ENCODE results near the gene LMTK3.
A peak's percentile ranks its signal among the peaks of the same experiment; 100 is the strongest.

The LMTK3 gene

DNA sequence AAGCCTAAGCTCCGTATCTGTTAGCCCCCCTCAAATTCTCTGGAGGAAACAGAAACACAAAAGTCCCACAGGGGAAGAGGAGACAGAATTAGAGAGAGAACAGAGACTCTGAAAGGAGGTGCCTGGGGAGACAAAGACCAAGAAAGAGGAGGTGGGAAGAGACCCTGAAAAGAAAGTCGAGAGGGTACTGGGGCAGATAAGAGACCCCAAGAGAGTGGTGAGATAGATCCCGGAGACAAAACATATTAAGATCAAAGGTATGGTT is 66.8 kb downstream of the LMTK3 start:
- no peak for DNase-seq (ENCODE audit: low read depth)

DNA sequence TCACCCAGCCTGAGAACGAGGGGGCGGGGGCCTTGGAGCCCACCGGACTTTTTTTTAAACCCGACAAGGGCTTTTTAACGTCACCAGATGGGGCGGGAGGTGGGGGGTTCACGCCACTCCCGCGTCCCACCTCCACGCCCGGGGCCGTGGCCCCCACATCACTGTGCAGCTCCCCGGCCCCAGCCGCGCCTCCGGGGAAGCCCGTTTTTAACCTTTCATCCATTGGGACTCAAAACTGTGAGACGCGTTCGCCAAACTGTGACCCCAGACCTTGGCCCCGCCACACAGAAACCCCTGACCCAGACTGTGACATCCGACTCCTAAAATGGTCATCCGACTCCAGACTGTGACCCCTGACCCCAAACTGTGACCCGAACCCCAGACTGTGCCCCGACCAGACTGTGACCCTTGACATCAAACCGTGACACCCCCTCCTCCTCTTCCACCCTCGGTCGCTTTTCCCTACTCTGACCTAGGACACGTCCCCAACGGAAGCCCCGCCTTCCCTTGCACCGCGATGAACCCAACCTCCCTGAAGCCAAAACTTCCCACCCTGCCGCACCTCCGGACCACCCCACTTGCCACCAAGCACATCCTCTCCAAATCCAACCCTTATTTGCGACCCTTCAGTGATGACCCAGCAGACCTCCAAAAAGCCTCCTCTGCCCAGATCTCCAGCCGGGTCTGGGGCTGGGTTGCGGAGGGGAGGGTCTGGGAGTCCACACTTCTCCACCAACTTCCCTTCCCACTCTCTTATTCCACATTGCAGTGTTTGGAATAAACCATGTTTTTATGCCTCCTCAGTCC is 67.3 kb downstream of the LMTK3 start:
- DNase-seq (ENCODE audit: low read depth) = no peak

DNA sequence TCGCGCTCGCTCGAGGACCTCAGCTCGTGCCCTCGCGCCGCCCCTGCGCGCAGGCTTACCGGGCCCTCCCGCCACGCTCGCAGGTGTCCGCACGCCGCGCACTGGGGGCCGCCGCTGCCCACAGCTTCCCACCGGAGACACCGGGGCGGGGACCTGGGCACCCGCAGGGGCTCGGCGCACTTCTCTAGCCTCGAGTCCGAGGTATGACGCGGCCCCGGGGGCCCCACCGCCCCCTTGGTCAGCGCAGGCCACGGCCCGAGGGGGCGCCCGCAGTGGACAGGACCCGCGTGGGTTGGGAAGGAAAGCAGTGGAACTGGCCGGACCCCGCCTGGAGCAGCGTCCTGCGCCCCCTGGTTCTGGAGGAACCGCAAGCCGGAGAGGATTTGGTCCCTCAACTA is 67.9 kb downstream of the LMTK3 start:
- no peak for DNase-seq (ENCODE audit: low read depth)

DNA sequence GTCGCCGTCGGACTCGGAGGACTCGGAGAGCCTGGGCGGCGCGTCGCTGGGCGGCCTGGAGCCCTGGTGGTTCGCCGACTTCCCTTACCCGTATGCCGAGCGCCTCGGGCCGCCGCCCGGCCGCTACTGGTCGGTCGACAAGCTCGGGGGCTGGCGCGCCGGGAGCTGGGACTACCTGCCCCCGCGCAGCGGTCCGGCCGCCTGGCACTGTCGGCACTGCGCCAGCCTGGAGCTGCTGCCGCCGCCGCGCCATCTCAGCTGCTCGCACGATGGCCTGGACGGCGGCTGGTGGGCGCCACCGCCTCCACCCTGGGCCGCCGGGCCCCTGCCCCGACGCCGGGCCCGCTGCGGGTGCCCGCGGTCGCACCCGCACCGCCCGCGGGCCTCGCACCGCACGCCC is 68.4 kb downstream of the LMTK3 start:
- peak; percentile 26 for DNase-seq (ENCODE audit: low read depth)

DNA sequence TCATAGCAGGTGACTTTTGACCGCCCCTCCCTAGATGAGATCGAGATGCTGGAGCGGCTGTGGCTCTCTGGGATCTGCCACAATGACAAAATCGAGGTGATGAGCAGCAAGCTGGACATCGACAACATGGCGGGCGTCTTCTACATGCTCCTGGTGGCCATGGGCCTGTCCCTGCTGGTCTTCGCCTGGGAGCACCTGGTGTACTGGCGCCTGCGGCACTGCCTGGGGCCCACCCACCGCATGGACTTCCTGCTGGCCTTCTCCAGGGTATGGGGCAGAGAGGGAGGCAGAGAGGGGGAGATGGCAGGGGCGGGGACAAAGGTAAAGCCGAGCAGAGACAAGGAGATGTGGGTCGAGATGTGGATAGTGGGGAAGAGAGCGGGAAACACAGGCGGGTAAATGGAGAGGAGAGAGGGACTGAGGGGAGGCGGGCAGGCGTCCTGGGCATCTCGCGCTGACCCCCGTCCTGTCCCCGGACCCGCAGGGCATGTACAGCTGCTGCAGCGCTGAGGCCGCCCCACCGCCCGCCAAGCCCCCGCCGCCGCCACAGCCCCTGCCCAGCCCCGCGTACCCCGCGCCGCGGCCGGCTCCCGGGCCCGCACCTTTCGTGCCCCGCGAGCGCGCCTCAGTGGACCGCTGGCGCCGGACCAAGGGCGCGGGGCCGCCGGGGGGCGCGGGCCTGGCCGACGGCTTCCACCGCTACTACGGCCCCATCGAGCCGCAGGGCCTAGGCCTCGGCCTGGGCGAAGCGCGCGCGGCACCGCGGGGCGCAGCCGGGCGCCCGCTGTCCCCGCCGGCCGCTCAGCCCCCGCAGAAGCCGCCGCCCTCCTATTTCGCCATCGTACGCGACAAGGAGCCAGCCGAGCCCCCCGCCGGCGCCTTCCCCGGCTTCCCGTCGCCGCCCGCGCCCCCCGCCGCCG is 69.3 kb downstream of the LMTK3 start:
- no peak for DNase-seq (ENCODE audit: low read depth)

DNA sequence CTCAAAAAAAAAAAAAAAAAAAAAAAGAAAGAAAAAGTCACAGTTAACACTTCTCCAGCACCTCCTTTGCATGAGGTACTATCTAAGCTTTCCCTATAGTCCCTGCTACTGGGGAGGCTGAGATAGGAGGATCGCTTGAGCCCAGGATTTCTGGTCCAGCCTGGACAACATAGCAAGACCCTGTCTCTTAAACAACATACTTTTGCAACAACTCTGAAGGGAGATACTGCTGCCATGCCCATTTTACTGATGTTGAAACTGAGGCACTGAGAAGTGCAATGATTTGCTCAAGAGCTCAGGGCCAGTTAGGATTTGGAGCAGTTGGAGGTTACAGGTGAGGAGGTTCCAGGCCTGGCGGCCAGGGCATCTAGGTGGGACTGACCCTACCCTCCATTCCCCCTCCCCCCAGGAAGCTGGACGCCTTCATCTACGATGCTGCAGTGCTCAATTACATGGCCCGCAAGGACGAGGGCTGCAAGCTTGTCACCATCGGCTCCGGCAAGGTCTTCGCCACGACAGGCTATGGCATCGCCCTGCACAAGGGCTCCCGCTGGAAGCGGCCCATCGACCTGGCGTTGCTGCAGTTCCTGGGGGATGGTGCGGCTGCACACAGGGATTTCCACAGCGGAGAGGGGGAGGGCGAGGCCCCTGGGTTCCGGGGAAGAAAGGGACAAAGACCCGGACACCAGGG is 70.1 kb downstream of the LMTK3 start:
- DNase-seq (ENCODE audit: low read depth) = no peak

DNA sequence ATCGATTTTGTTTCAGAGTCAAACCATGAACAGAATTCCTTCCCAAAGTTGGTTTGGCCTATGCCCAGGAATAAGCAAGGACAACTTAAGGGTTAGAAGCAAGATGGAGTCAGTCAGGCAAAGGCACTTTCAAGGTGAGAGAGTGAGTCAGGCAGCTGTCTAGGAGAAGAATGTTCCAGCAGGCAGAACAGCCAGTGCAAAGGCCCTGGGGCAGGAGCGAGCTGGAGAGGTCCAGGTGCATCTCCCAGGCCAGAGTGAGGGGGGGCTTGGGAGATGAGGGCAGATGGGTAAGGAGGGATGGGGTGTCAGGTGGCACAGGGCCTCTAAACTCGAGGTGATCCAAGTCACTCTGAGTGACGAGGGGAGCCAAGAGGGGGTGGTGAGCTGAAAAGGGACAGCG is 75.0 kb downstream of the LMTK3 start:
- DNase-seq (ENCODE audit: low read depth) = no peak
